Midbrain (tissue), 1 donor: Measurements from ENCODE around the gene FNDC3B.
"Not testable (repeated sequence)": the region's sequence is repeated elsewhere in the genome, so short reads cannot be mapped to it uniquely, and the experiment has no call there.

ENCODE experiments used
- DNase-seq: peaks from one replicate; lab custom pipeline; 2025; lab: John Stamatoyannopoulos, UW

Gene FNDC3B

DNA sequence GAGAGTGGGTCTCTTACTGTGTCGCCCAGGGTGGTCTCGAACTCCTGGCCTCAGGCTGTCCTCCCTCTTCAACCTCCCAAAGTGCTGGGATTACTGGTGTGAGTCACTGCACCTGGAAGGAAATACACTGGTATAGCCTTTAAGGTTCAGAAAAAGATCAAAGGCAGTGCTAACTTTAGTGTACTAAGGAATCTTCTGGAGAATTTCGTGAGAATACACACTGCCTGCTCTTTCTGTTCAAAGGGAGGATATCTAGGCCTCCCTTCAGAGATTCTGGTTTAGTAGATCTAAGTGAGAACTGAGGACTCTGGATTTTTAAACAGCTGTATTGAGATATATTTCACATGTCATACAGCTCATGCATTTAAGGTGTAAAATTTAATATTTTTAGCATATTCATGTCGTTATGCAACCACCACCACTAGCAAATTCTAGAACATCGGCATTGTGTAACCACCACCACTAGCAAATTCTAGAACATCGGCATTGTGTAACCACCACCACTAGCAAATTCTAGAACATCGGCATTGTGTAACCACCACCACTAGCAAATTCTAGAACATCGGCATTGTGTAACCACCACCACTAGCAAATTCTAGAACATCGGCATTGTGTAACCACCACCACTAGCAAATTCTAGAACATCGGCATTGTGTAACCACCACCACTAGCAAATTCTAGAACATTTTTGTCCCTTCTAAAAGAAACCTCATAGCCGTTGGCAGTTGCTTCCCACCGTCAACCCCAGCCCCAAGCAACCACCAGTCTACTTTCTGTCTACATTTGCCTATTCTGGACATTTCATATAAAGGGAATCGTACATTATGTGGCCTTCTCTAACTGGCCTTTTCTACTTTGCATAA is 54.4 kb downstream of the FNDC3B start:
- not testable (repeated sequence) for DNase-seq

DNA sequence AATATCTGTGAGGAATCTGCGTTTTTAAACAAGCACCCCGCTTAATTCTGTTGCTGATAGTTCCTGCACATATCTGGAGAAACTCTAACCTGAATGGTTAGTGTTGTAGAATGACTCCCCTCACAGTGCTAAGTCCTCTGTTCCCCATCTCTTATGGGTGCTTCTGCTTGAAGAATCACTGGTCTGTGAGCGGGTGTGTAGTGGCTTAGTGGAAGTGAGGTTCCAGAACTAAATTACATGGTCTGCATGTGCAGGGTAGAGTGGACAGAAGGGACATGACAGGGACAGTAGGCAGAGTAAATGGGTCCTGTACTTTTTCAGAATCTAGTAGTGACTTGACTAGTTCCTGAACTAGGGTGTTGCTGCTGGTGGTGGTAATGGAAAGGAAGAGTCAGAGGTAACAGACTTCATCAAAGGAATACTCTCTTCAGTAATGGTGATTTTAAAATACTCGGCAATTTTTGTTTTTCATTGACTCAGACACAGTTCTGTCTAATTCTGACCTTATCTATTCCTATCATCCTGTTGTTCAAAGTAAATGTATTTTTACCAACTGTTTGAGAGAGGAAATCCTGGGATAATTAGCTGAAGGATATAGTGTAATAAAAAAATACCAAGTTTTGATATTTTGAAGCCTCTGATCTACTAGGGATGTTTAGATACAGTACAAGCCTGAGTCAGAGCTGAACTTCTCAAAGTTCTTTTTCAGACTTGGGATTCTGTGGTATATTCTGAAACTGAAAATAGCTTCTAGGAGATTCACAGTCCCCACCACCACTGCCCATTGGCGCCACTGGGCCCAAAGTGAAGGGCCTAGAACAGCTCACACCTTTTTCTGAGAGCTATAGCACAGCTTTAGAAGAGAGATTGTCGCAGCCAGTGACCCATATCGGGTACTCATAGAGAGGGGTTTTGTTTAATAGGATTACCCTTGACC is 55.5 kb downstream of the FNDC3B start:
- DNase-seq, result no peak

DNA sequence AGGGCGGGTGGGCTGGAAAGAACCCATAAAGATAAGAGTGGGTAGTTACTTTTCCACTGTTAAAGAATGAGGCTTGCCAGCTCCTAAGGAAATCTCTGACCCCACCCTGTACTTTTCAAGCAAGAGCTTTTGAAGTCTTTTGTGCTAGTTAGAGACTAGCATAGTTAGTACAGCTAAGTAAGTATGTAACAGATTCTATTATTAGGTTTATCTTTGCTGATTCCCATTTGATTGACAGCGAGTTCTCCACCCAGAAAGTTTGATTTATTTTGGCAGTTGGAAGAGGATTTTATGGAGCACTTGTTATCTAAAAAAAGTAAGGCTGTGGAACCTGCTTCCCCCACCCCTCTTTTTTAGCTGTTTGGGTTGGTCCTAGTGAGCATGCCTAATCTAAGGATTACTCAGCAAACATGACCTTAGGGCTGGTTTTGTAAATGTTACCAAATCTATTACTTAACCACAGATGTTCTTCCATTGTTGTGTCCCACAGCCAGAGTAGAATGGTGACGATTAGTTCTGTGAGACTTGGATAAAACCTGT is 57.6 kb downstream of the FNDC3B start:
- no peak for DNase-seq

DNA sequence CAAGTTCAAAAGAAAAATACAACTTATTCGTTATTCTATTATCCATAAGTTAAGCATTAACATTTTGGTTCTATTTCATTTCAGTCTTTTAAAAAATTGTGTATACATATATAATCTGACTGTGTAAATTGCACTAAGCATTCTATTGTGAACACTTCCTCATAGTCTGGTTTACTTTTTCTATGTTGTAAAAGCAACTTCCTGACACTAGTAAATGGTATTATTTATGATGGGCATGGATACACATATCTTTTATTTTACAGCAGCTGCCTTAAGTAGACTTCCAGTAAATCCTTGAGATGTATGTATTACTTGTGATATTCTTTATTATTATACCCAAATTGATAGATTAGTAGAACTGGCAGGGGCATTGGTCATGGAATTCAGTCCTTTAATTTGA is 58.2 kb downstream of the FNDC3B start:
- no peak for DNase-seq

DNA sequence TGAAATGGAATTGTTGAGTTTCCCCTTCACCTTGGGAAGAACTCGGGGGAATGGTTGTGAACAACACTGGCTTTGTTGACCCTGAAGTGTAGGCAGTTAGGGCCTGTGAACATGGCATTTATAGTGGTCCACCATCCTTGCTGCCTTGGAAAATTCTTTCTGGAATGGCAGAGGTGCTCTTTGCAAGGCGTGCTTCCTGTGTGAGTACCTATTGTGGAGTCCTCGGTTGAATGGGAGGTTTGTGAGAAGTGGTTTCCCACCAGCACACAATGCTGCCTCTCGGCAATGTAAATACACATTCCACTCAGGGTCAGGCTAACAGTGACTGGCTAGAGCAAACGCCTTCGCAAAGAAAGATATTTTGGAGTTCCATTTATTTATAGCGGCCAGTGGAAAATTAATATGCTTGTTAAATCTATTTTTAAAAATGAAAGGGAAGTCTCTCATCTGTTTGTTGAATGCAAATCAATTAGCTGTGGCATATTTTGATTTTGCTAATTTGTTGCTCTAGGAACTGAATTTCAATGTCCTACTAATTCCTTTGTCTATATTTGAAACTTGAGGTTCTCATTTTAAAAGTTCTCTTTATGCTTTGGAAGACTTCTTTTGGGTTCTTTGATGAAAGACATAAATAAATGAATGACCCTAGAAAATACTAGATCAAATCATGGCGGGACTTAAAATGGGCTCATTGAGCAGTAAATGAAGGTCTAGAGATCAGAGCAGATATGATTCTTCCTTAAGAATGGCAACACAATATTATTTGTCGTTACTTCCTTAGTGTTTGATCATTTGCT is 59.5 kb downstream of the FNDC3B start:
- DNase-seq, result no peak

DNA sequence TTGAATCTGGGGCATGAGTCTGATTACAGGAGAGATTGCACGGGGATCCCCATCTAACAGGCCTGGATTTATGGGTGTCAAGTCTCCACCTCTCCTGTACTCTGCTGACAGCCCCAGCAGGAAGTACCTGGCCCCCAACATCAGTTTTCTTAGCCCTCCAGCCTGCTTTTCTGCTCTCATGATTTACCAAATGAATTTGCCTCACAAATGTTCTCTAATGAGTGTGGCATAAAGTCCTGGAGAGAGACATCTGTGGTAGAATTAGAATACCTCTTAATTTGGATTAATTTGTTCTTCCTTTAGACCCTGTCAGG is 60.1 kb downstream of the FNDC3B start:
- no peak for DNase-seq

DNA sequence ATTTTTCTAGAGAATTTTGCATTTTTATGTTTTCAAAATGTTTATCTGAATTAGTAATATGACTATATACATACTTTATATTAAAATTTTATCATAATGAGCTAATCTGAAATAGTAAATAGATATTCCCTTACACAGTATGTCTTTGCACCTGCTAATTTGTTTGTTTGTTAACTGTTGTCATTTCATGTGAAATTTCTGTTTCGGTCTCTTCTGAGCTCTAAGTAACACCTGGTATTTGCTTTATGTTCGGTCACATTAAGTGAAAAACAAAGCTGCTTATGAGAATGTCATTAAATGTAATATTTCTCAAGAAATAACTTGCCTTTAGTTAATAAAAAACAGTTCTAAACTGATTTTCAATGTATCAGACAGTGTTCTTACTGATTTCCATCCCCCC is 61.1 kb downstream of the FNDC3B start:
- DNase-seq, result no peak

DNA sequence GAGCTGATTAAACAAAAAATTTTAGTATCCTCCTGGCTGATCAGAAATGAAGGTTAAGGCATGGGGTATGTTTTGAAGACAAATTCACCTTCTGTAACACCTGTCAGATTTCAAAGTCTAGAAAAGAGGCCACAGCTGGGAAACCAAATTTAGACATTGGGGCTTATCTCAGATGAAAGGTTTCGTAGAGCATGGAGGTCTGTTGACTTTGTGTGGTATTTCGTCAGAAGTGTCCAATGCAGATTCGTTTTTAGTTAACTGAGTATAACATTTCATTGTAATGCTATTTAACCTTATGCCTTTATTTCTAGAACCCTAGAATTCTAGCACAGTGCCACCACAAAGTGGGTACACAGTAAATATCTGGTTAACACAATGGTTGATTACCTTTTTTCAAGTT is 61.7 kb downstream of the FNDC3B start:
- DNase-seq, result no peak

DNA sequence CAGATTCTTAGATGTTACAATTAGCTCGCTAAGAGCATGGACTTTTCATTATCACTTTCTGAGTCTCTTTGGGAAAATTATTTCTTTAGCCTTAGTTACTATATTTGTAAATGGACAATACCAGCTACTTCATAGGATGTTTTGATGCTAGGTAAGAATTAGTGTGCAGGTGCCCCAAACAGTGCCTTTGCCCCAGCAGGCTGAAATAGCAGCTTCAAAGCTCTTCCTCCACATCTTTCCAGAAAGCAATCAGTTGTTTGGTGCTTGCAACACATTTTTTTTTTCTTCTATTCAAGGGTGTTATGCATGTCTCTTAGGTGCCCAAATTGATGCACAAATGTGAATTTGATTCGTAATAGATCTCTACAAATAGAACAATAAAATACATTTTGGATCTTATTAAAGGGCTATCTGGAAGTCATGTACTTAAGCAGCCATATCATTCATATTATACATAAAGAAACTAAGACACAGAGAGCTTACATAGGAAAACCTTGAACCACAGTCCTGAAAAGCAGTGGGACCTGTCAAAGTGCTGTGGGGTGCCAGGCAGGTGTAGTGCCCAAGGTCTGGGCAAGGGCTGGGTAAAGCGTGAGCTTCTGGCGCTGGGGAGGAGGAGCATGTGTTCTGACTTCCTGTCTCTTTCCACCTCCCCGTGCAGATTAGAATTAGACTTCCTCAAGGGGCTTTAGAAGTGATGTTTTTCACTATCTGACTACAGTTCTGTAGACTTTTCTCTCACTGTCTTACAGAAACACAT is 62.9 kb downstream of the FNDC3B start:
- no peak for DNase-seq

DNA sequence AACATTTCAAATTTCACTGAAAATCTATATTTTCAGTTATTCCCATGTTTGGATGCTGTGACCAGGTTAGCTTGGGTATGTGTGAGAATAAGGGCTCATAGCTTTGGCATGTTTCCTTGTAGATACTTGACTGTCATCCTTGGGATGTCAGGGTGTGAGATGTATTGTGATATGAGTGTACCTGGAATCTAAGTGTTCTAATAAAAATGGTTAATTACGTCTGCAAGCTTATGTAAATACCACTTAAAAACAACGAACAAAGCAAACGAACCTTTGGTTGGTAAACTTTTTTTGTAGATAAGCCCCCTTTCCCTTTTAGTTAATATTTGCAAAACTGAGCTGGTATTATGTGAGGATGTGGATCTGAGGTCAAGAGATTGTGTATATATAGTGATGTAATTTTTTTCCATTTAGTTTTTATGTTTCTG is 63.5 kb downstream of the FNDC3B start:
- DNase-seq, result no peak

DNA sequence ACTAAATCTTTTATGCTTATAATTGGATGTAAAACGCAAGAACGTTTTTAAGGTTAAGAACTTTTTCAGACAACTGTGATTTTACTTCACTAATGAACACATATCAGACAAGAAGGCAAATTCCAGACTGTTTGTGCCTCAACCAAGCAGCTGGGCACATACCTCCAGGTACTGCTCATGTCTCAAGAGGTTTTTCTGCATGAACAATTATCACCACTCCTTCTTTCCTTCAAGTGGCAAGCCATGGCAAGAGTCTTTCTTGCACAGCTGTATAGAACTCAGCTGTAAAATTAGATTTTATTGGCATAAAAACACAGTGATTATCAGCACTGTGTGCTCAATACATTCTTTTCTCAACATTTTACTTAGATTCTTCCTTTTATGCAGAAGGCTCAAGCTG is 64.3 kb downstream of the FNDC3B start:
- no peak for DNase-seq

DNA sequence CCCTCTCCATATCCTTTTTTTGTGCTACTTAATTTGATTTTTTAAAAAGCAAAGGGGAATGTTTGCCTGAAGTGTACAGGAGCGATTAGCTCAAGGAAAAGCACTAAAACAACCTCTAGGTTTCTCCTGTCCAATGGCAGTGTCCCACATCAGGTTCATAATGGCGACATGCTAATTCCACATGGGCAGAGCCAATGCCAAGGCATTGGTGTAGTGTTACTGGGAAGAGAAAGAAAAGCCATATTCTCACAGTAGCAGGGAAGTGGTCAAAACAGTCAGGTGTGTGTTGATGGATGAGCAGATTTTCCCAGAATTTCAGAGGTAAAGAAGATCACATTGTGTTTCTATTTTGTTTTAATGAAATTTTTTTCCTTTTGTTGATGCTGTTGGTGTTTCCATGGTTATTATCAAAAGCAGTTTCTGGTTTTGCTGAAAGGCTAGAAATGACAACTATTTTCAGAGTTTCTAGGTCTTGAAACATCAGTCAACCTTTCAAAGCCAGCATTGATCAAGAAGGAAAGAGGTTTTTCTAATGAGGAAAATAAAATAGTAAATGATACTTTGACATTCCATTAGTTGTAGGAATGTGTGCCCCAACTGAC is 65.2 kb downstream of the FNDC3B start:
- DNase-seq, result no peak

DNA sequence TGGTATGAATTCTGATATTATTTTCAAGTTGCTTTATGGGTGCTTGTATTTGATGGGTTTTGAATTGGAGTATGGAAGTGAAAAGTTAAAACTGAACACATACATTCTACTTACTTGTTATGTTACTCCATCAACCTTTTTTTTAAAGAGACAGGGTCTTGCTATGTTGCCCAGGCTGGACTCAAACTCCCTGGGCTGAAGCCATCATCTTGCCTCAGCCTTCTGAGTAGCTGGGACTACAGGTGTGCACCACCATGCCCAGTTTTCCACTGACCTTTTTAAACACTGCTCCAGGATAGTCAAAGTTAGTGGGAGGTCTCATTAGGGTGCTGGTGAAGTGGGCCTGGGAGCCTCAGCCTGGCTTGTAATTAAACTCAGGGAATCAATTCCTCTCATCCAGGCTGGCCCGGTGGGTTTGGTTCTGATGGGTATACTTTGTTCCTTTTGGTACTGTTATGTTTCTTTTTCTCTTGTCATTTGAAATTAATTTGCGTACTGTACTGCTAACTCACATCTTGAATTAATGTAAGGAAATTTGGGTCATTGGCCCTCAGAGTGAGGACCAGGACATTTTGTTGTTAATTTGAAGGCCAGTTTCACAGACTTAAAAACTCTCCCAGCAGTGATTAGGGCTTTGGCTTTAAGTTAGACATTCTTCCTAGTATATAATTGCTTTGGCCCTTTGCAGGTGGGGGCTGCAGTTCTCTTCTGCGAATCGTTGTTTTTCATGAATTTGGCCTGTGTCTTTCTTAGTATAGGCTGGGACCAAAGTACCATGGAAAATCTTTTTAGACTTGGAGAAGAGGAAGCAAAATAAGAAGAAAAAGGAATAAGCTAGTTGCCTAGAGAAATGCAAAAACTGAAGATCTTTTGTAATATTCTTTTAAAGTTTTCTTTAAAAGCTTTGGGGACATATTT is 66.9 kb downstream of the FNDC3B start:
- no peak for DNase-seq

DNA sequence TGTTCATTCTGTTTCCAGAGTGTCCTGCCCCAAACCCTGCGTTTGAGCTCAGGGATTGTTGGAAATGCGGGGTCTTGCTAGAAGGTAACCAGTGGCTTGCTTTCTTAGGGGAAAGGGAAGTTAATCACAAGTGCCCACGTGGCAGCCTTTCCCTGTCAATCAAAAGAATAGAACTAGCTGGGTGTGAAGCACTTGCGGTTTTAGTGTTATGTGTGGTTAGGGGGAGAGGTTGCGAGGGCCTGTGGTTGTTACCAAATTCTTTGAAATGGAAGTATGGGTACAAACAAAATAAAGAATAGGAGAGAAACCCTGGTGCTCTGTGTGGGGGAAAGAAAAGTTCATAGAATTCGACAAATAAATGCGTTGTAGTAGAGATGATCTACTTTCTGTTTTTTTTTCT is 67.6 kb downstream of the FNDC3B start:
- DNase-seq, result peak; percentile 25

DNA sequence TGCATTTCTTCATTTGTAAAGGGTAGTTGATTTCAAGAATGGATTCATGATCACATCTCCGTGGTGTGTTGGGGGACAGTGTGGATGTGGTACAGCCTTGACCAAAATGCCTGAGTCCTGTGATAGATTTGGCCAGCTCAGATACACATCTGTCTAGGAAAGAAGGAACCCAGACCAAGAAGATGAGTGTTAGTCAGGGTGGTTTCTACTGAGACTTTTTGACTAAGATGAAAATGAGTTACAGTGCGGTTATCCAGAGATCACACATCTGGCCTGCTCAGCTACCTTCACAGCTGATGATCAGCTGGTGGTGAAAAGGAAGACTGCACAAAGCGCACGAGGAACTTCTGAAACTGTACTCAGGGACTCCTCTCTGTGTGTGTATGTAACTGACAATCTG is 68.0 kb downstream of the FNDC3B start:
- no peak for DNase-seq

DNA sequence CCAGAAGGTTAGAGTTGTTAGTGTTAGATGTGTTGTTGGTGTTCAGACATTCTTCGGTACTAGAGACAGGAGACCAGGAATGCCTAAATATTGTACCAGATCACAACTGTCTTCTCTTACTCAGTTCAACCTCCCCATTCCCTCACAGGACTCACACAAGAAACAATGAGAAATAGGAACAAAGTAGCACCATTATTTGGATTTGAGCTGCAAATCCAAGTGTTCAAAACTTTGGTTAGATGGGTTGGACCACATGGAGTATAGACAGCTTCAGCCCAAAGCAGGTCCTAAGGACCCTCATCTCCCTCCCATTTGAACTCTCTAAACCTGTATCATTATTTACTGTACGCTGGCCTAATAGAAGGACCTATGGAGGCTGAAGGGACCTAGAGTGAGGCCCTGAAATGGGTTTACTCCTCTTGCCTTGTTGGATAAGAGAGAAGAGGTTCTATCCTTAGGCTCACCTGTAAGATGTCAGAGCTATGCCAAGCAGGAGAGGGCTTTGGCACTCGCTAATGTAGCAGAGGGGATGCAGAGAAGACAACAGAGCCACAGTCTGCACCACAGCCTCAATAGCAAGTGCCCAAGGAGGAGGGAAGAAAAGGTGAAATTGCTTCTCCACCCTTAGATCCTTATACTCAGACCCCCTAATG is 70.9 kb downstream of the FNDC3B start:
- DNase-seq, result no peak

DNA sequence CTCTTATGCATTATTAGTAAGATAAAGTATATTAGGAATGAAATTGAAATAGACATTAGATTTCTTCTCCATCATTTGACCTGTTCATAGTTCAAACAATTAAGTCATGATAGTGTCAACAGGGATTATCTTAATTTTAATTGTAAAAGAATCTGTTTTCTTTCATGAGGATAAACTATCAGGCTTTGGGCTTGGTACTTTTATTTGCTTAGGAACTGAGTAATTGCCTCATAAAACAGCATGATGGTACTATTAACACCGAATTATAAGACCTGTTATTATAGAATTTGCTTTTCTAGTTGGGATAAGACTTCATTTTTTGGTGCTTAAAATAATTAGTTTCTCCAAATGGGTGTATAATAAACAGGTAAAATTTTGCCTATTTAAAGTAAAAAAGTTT is 71.8 kb downstream of the FNDC3B start:
- no peak for DNase-seq

DNA sequence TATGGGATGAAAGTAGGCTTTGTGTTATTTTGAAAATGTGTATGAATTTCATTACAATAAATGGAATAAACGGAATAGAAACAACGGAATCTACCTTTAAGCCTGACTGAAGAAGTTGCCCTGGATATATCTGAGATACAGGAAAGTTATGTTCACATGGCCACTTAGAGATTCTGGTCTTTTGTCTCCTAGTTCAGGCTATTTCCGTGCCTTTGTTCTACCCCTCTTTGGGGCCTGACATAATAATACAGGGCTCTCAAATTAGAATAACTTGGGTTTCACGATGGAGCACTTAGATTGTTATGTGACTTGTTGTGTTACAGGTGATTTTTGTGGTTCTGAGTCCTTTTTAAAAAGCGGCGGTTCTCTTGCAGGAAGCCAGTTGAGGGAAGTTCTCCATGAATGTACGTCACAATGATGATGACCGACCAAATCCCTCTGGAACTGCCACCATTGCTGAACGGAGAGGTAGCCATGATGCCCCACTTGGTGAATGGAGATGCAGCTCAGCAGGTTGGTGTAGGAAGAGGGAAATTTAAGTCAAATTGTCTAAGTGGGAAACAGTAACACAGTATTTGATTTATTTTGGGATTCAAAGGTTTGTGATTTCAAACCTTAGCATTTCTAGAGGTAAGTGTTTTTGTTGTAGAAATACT is 72.8 kb downstream of the FNDC3B start:
- DNase-seq, result no peak

DNA sequence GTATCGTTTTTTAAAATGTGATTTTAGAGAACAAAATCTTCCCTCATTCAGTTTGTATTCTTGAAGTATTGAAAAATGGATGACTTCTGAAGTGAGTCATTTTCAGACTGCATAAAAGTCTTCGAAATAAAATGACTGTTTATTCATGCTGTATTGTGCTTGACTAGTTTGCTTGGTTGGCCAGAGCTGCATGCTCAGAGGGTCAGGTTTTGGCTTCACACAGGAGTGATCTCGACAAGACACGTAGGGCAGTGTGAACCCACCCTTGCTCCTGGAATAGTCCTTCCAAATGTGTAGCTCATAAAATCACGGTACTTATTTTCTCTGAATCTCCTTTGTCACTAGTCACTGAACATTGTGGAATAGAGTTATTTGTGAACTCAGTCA is 73.3 kb downstream of the FNDC3B start:
- no peak for DNase-seq
